ENCODE measurements around the gene KCNIP1. TPM values are rescaled to one million over a fixed set of nuclear protein-coding genes. Genes with fewer than 3 reads are reported as not detected.

KCNIP1 gene
- total and polyA plus RNA-seq, 2 of the 13 experiments (the other 11 are each of a cell fraction or from before 2014, with no cell fraction given) = not detected

DNA sequence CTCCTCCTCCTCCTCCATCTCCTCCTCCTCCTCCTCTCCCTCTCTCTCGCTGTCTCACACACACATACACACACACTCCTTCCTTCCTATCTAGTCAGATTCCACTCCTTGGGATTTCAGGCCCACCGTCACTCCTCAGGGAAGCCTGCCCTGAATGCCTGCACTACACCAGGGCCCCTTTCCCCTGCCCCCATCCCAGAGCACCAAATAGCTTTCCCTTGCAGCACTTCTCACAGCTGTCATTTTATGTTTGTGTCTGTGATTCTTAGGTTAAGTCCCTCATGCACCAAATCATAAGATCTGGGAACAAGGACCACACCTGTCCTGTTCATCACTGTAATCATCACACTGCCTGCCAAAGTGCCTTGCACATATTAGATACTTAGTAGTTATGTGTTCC, 193.2 kb downstream of the KCNIP1 start (continued):
- TF ChIP-seq, protein P1, sequence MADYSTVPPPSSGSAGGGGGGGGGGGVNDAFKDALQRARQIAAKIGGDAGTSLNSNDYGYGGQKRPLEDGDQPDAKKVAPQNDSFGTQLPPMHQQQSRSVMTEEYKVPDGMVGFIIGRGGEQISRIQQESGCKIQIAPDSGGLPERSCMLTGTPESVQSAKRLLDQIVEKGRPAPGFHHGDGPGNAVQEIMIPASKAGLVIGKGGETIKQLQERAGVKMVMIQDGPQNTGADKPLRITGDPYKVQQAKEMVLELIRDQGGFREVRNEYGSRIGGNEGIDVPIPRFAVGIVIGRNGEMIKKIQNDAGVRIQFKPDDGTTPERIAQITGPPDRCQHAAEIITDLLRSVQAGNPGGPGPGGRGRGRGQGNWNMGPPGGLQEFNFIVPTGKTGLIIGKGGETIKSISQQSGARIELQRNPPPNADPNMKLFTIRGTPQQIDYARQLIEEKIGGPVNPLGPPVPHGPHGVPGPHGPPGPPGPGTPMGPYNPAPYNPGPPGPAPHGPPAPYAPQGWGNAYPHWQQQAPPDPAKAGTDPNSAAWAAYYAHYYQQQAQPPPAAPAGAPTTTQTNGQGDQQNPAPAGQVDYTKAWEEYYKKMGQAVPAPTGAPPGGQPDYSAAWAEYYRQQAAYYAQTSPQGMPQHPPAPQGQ (CRISPR knock-in tag; IDR thresholded peaks at IDR 0.05; ENCODE audit: borderline replicate concordance) = no peak
- TF ChIP-seq, protein P2, sequence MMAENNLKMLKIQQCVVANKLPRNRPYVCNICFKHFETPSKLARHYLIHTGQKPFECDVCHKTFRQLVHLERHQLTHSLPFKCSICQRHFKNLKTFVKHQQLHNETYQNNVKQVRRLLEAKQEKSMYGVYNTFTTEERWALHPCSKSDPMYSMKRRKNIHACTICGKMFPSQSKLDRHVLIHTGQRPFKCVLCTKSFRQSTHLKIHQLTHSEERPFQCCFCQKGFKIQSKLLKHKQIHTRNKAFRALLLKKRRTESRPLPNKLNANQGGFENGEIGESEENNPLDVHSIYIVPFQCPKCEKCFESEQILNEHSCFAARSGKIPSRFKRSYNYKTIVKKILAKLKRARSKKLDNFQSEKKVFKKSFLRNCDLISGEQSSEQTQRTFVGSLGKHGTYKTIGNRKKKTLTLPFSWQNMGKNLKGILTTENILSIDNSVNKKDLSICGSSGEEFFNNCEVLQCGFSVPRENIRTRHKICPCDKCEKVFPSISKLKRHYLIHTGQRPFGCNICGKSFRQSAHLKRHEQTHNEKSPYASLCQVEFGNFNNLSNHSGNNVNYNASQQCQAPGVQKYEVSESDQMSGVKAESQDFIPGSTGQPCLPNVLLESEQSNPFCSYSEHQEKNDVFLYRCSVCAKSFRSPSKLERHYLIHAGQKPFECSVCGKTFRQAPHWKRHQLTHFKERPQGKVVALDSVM (CRISPR knock-in tag; IDR thresholded peaks at IDR 0.05) = no peak
- TF ChIP-seq TEAD2 (CRISPR knock-in tag; IDR thresholded peaks at IDR 0.05) = no peak
- no peak for TF ChIP-seq SIN3B (IDR thresholded peaks at IDR 0.05; ENCODE audit: low read length)

DNA sequence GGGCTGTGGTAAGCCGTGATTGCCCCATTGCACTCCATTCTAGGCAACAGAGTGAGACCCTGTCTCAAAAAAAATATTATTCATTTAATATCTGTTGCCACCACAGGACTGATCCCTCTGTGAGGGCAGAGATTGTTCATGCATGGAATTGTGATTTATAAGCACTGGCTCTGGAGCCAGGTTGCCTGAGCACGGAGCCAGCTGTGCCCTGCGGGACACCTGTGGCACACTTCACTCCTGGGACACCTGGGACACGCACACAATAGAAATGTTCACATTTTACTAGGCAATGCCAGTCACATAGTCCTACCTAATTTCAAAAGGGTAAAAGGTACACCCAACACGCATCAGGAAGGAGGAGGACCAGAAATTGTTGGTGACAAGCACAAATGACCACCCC, 196.7 kb downstream of the KCNIP1 start:
- WGBS (ENCODE audit: low lambda C conversion rate) = 0% methylated on average over 2 of the region's 5 CpGs
- intact Hi-C loops (cut with micrococcal nuclease; ENCODE audit: unreplicated experiment) (no loop called here), in situ Hi-C loops (cut with HindIII; ENCODE audit: extremely low pct_ligation_motif_present, low pct_unique_long_range_greater_than_20kb) (no loop called here)
- Histone ChIP-seq H4K20me1 (ENCODE audit: insufficient read depth, low read length) (no peaks in the 10 kb centered on the region), H2AFZ (ENCODE audit: low read length) (no peak overlapping the region), H3K27me3 (ENCODE audit: control insufficient read depth in 1 of 2, insufficient read depth in 2 of 2, low read length in 2 of 2) (no peaks in the 10 kb centered on the region; a peak in 1 of 5 replicates), H3K79me2 (ENCODE audit: insufficient read depth, low read length) (no peaks in the 10 kb centered on the region), H3K9me3 (ENCODE audit: low read length) (no peaks in the 10 kb centered on the region), H3K4me3 (replicated peaks in 1 of 3; ENCODE audit: insufficient read depth in 1 of 3, low read depth in 2 of 3, low read length in 3 of 3) (no peak overlapping the region), H3K4me2 (ENCODE audit: low read depth, low read length) (no peak overlapping the region), H3K27ac (ENCODE audit: extremely low read length, insufficient read depth, low read length) (no peak overlapping the region), H3K4me1 (ENCODE audit: insufficient read depth, low read length) (no peaks in the 10 kb centered on the region), H3K9ac (ENCODE audit: insufficient read depth, low read depth, low read length) (no peak overlapping the region), H3K36me3 (replicated peaks in 1 of 2; ENCODE audit: control insufficient read depth in 1 of 2, insufficient read depth in 2 of 2, low read length in 2 of 2) (no peaks in the 10 kb centered on the region)
- BruUV-seq (replicated peaks) = no TSS peak
- POLR2A ChIA-PET = no interaction called here
- TF ChIP-seq ZNF674 (CRISPR knock-in tag; IDR thresholded peaks at IDR 0.05; ENCODE audit: low read depth) (no peak), CENPX (CRISPR knock-in tag; IDR thresholded peaks at IDR 0.05) (no peak)
- CTCF ChIA-PET (ENCODE audit: low intra/inter-chr PET ratio, low total read pairs) = no interaction called here
- FAIRE-seq = no peak
- no peak for DNase-seq (ENCODE audit: low spot score)
- no peak for ATAC-seq

All from HepG2 (cell line).